NCI-H1105 (cell line): ENCODE measurements around the gene HLA-DQB2.

Source experiments
- DNase-seq: peaks from one replicate; lab custom pipeline; 2025; lab: John Stamatoyannopoulos, UW

HLA-DQB2 gene

GRCh38 chr6:32744776-32745175 is 18.6 kb downstream of the HLA-DQB2 start:
- no peak for DNase-seq

DNA sequence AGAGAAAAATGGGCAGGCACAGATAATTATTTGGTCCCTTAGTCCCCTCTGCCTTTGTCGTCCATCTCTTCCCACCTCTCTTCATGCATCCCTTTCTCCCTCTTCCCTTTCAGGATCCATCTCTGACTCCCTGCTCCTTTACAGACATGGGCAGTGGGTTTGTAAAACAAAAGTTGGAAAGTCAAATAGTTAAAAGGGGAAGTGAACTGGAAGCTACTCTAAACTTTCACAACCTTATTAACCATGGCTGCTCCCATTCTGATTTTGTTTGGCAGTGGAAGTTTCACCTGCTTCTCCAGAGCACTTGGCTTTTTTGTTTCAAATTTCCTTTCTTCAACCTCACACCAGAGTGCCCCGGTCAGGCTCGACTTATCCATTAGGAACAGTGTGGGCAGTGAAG is 21.0 kb downstream of the HLA-DQB2 start:
- no peak for DNase-seq

DNA sequence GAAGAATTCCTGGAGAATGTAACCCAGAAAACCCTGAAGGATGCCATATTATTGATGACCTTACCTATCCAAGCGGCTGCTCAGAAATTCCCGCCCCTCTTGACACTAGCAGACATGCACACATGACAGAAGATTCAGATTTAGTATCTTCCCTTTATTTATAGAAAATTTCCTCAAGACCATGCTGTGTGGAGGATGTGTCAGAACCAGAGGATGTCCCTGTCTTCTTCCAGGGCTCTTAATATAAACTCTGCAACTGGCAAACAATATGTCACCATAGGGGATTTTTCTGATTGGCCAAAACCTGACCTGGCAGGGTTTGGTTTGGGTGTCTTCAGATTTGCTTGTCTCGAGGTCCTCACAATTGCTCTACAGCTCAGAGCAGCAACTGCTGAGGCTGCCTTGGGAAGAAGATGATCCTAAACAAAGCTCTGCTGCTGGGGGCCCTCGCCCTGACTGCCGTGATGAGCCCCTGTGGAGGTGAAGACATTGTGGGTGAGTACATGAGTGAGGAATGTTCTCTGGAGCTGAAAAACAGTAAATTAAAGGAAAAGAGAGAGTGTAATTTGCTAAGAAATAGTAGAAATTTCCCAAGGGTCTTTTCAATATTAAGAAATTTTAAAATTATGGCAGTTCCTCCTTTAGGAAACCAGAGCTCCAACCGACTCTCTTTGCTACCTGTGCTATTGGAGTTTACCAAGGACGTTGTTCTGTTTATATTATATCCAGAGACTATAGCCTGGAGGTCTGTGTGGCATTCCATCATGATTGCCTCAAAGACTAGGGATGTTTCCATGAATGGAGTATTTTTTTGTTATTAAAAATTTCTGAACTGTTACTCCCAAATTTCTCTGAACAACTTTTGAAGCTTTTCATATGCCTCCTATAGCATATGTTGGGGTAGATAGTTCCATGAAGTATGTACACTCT is 22.0 kb downstream of the HLA-DQB2 start, which contains the start of gene HLA-DQA2:
TSS of gene HLA-DQA2 (plus strand) at position 361 of the 930 bp plus-strand sequence. CDS start at position 414, 53 bp downstream.
- no peak for DNase-seq

- DNase-seq, result no peak
Measured at GRCh38 chr6:32738126-32738525, 25.2 kb downstream of the HLA-DQB2 start.

DNA sequence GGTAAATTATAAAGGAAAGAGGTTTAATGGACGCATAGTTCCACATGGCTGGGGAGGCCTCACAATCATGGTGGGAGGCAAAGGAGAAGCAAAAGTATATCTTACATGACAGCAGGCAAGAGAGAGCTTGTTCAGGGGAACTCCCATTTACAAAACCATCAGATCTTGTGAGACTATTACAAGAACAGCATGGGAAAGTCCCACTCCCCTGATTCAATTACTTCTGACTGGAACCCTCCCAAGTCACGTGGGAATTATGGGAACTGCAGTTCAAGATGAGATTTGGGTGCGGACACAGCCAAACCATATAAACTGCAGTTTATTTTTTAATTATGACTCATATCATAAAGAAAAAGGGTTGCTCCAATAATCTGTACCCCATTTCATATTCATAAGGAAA is 44.5 kb downstream of the HLA-DQB2 start:
- DNase-seq, result no peak

- no peak for DNase-seq
Measured at GRCh38 chr6:32716396-32716795, 46.9 kb downstream of the HLA-DQB2 start.

GRCh38 chr6:32713241-32713640 is 50.1 kb downstream of the HLA-DQB2 start:
- no peak for DNase-seq

- DNase-seq, result no peak
Measured at GRCh38 chr6:32709625-32710024, 53.7 kb downstream of the HLA-DQB2 start.
